Hematopoietic multipotent progenitor cell treated with erythropoietin and hydrocortisone succinate and interleukin-3 and kit ligand, for 15 days (in vitro differentiated cells): Measurements from ENCODE around the gene CCT8.

Experiments used
- DNase-seq: peaks from one replicate; pipeline ENCODE4 v3.0.0-alpha.2; 2015; ENCODE audit warnings: low spot score

CCT8 gene

GRCh38 chr21:29073222-29074006 is at the start of gene CCT8:
TSS of gene CCT8 (minus strand) at chr21:29073648. CDS start at chr21:29073590, 58 bp downstream.
- peak; percentile 99 for DNase-seq

- no peak for DNase-seq
Observed at GRCh38 chr21:29121759-29122158, 48.3 kb upstream of the CCT8 start.

- DNase-seq: no peak
Observed at GRCh38 chr21:29117372-29117955, 44.0 kb upstream of the CCT8 start.

GRCh38 chr21:29115899-29116298 is 42.5 kb upstream of the CCT8 start:
- no peak for DNase-seq

GRCh38 chr21:29114765-29115500 is 41.5 kb upstream of the CCT8 start:
- DNase-seq: no peak

- no peak for DNase-seq
Observed at GRCh38 chr21:29105218-29105617, 31.8 kb upstream of the CCT8 start.

- no peak for DNase-seq
Observed at GRCh38 chr21:29104239-29104708, 30.8 kb upstream of the CCT8 start.

GRCh38 chr21:29102791-29103257 is 29.4 kb upstream of the CCT8 start:
- no peak for DNase-seq

GRCh38 chr21:29098156-29098555 is 24.7 kb upstream of the CCT8 start:
- DNase-seq: no peak

- no peak for DNase-seq
Observed at GRCh38 chr21:29096218-29097015, 23.0 kb upstream of the CCT8 start.

GRCh38 chr21:29092102-29092959 is 18.9 kb upstream of the CCT8 start:
- DNase-seq: no peak

GRCh38 chr21:29091033-29091432 is 17.6 kb upstream of the CCT8 start:
- DNase-seq: no peak

GRCh38 chr21:29085106-29085752 is 11.8 kb upstream of the CCT8 start:
- no peak for DNase-seq

- no peak for DNase-seq
Observed at GRCh38 chr21:29084372-29084771, 10.9 kb upstream of the CCT8 start.

- DNase-seq: no peak
Observed at GRCh38 chr21:29083306-29083705, 9.9 kb upstream of the CCT8 start.

GRCh38 chr21:29082046-29082815 is 8.8 kb upstream of the CCT8 start:
- DNase-seq: no peak

- DNase-seq: no peak
Observed at GRCh38 chr21:29080454-29080941, 7.0 kb upstream of the CCT8 start.

- DNase-seq: no peak
Observed at GRCh38 chr21:29078869-29079767, 5.7 kb upstream of the CCT8 start.
